ENCODE measurements around the gene MTMR10.

The MTMR10 gene

DNA sequence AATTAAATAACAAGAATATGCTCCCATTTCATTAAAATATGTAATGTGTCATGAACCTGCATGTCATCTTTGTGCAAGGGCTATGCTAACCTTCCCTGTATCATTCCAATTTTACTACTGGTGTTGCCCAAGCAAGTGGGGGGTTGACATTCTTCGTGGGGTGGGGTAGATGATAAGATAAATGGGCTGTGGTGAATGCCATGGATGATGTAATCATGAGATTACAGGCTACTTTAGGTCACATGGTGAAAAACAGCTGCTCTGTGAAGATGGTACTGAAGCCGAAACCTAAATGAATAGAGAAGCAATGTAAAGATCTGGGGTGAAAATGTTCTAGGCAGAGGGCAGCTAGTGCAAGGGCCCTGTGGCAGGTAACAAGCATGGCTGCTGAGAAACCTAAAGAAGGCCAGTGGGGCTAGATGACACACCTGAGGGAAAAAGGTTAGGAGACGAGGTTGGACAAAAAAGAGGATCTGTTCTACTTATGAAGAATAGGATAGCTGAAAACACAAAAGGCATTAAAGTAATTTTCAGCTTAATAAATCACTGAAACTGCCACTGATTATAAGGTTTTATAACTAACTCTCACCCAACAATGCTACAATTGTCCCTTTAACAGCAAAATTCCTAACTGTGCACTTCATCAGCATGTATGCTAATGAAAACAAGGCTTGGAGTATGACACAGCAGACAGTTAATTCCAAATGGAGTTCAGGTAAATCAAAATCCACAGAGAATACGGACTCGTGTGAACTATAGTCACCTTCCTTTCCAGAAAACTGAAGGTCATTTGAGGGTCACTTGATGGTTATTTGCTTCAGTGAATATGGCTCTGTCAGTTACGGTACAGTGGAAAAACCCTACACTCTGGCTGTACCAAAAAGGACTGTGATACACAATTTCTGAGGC, 35.0 kb downstream of the MTMR10 start:
- H3K4me3 ChIP-seq (ENCODE audit: low read depth, low read length): no peak overlapping the region
- peaks cover 73% of the 10 kb centered on the region for H3K36me3 ChIP-seq (ENCODE audit: control insufficient read depth, insufficient read depth, low read length)
- no peak overlapping the region for H3K27ac ChIP-seq (ENCODE audit: low read depth, low read length)
- H3K9ac ChIP-seq (ENCODE audit: low read depth, low read length): no peak overlapping the region
- no peaks in the 10 kb centered on the region for H3K4me1 ChIP-seq (ENCODE audit: control insufficient read depth, insufficient read depth, low read length)
- no peaks in the 10 kb centered on the region for H3K27me3 ChIP-seq (ENCODE audit: control insufficient read depth, insufficient read depth, low read length)
- H3K9me3 ChIP-seq (ENCODE audit: control insufficient read depth, insufficient read depth, low read length): no peaks in the 10 kb centered on the region

DNA sequence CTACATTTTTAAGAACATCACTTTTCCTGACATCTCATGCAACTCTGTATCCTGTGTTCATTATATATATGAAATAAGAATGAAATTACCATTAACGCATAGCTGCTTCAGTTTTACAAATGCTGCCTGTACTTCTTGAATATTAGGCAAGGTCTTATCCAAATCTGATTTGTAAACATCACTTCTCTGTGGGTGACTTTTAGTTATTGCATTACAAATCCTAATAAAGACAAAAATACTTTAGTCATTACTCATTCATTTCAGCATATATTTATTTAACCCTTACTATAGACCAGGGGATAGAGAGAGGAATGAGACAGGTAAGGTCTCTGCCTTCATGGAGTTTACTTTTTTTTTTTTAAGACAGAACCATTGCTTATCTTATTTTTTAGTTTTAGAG, 36.8 kb downstream of the MTMR10 start:
- H3K27ac ChIP-seq (ENCODE audit: low read depth, low read length): no peak overlapping the region
- no peak overlapping the region for H3K4me3 ChIP-seq (ENCODE audit: low read depth, low read length)
- peaks cover 2% of the 10 kb centered on the region; the same call in 1 of the 2 replicates for H3K9me3 ChIP-seq (ENCODE audit: control insufficient read depth, insufficient read depth, low read length)
- no peak overlapping the region for H3K9ac ChIP-seq (ENCODE audit: low read depth, low read length)
- no peaks in the 10 kb centered on the region for H3K4me1 ChIP-seq (ENCODE audit: control insufficient read depth, insufficient read depth, low read length)
- H3K36me3 ChIP-seq (ENCODE audit: control insufficient read depth, insufficient read depth, low read length): peaks cover 77% of the 10 kb centered on the region
- no peaks in the 10 kb centered on the region for H3K27me3 ChIP-seq (ENCODE audit: control insufficient read depth, insufficient read depth, low read length)

DNA sequence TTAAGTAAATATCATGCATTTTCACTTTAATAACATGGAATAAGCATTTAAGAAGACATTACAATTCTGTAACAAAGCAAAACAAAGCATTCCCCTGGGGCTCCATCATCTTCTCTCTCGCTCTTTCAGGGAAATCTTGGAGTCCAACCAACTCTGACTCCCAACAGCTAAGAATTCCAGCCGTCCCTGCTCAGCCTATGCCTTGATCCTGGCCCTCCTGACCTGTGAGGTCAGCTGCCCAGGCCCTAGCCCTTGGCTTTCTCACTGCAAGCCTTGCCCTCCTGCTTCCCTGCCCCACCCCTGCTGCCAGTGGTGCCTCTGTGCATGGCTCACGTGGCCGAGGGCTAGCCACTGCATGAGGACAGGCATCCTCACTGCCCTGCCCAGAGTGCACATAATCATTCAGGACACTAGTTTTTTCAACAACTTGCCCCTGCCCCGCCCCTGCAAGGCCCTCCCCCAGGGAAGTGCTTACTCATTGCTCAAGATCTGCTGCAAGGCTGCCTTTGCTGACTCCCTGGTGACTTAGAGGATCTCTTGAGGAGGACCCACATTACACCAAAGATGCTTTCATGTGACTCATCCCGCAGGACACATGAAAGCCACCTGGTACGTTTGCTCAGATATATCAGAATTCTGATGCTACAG, 37.6 kb downstream of the MTMR10 start:
- H3K27ac ChIP-seq (ENCODE audit: low read depth, low read length): no peak overlapping the region
- no peaks in the 10 kb centered on the region for H3K27me3 ChIP-seq (ENCODE audit: control insufficient read depth, insufficient read depth, low read length)
- no peak overlapping the region for H3K9ac ChIP-seq (ENCODE audit: low read depth, low read length)
- no peaks in the 10 kb centered on the region for H3K4me1 ChIP-seq (ENCODE audit: control insufficient read depth, insufficient read depth, low read length)
- no peak overlapping the region for H3K4me3 ChIP-seq (ENCODE audit: low read depth, low read length)
- peaks cover 4% of the 10 kb centered on the region; the same call in 1 of the 2 replicates for H3K9me3 ChIP-seq (ENCODE audit: control insufficient read depth, insufficient read depth, low read length)
- peaks cover 81% of the 10 kb centered on the region for H3K36me3 ChIP-seq (ENCODE audit: control insufficient read depth, insufficient read depth, low read length)

DNA sequence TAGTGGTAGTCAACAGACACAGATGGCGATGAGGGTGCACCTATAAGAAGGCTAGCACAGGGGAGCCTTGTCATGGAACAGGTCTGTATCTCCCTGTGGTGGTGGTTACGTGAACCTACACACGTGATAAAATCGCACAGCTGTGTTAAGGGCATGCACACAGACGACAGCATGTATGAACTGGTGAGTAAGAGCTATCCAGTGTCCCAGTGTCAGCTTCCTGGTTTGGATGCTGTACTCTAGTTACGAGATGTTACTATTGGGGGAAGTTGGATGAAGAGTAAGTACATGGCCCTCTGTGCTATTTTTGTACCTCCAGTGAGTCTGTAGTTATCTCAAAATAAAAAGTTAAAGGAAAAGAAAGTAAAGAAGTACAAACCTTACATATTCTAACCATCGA, 38.2 kb downstream of the MTMR10 start:
- H3K36me3 ChIP-seq (ENCODE audit: control insufficient read depth, insufficient read depth, low read length): peaks cover 81% of the 10 kb centered on the region
- no peaks in the 10 kb centered on the region for H3K27me3 ChIP-seq (ENCODE audit: control insufficient read depth, insufficient read depth, low read length)
- no peak overlapping the region for H3K9ac ChIP-seq (ENCODE audit: low read depth, low read length)
- no peak overlapping the region for H3K4me3 ChIP-seq (ENCODE audit: low read depth, low read length)
- H3K9me3 ChIP-seq (ENCODE audit: control insufficient read depth, insufficient read depth, low read length): peaks cover 4% of the 10 kb centered on the region; the same call in 1 of the 2 replicates
- no peaks in the 10 kb centered on the region for H3K4me1 ChIP-seq (ENCODE audit: control insufficient read depth, insufficient read depth, low read length)
- no peak overlapping the region for H3K27ac ChIP-seq (ENCODE audit: low read depth, low read length)

DNA sequence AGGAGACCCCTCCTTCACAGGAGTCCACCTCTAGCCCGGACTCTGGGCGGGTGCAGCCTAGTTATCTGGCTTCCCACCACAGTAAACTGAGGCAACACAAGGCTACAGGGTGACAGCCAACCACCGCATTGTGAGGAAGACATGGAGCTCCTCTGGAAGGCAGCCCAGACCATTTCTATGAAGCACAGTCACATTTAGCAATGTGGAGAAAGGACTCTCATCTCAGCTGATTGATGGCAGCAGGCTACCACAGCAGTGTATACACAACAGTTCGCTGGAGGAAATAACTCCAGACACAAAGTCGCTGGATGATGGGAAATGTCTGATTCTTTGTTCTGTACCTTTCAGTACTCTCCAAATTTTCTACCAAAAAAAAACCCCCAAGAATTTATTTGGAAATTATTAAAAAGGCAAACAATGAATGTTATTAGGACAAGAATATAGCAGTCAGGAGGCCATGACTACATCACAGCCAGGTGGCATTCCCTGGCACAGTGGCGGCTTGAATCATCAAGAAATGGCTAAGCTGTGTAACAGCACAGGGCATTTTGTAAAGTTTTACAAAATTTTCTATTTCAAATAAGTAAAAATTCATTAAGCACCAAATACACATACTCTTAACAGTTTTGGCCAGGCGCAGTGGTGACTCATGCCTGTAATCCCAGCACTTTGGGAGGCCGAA, 47.6 kb downstream of the MTMR10 start:
- Histone ChIP-seq H3K27me3 (ENCODE audit: control insufficient read depth, insufficient read depth, low read length) (no peaks in the 10 kb centered on the region), H3K36me3 (ENCODE audit: control insufficient read depth, insufficient read depth, low read length) (peaks cover 95% of the 10 kb centered on the region), H3K9me3 (ENCODE audit: control insufficient read depth, insufficient read depth, low read length) (no peaks in the 10 kb centered on the region)

DNA sequence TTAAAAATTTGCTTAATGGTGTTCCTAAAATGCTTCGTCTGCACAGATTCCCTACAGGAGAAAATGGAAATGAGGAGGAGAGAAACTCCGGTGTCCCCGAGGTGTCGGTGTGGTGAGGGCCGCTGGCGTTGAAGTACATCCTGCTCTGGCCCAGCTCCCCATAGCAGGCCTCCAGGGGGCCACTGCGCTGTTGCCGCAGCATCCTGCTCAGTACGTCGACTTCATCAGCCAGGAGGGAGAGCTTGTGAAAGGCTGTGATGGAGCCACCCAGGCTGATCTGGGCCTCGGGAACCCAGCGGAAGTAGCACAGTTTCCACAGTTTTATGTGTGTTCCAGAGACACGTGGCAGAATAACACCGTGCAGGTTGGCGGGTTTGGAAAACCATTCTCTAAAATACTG, 49.9 kb downstream of the MTMR10 start:
- Histone ChIP-seq H3K36me3 (ENCODE audit: control insufficient read depth, insufficient read depth, low read length) (peaks cover 94% of the 10 kb centered on the region), H3K9me3 (ENCODE audit: control insufficient read depth, insufficient read depth, low read length) (no peaks in the 10 kb centered on the region), H3K4me1 (ENCODE audit: control insufficient read depth, insufficient read depth, low read length) (peaks cover 1% of the 10 kb centered on the region; the same call in 1 of the 2 replicates), H3K9ac (ENCODE audit: low read depth, low read length) (no peak overlapping the region), H3K4me3 (ENCODE audit: low read depth, low read length) (no peak overlapping the region), H3K27ac (ENCODE audit: low read depth, low read length) (no peak overlapping the region), H3K27me3 (ENCODE audit: control insufficient read depth, insufficient read depth, low read length) (no peaks in the 10 kb centered on the region)

More for the DNA sequence above, 47.6 kb downstream of the MTMR10 start:
- Histone ChIP-seq H3K9ac (ENCODE audit: low read depth, low read length) (no peak overlapping the region), H3K4me3 (ENCODE audit: low read depth, low read length) (no peak overlapping the region), H3K27ac (ENCODE audit: low read depth, low read length) (no peak overlapping the region), H3K4me1 (ENCODE audit: control insufficient read depth, insufficient read depth, low read length) (peaks cover 8% of the 10 kb centered on the region; the same call in 1 of the 2 replicates)

DNA sequence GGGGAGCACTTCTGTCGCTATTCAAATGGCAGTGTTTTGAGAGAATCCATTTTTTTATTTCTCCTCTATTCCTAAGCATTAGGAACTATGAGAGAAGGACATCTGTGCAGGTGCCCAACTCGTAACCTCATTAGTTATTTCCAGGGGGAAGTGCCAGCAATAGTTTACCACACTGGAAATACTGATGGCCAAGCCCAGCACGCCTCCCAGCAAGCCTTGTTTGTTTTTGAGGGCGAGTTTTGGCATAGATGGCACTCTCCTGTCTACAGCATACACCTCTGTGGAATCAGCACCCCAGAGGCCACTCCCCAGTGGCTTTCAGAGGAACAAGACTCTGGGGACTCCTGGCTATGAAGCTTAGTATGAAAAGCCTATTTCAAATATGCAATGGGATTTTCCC, 51.1 kb downstream of the MTMR10 start:
- H3K9me3 ChIP-seq (ENCODE audit: control insufficient read depth, insufficient read depth, low read length): no peaks in the 10 kb centered on the region
- no peaks in the 10 kb centered on the region for H3K4me1 ChIP-seq (ENCODE audit: control insufficient read depth, insufficient read depth, low read length)
- no peaks in the 10 kb centered on the region for H3K27me3 ChIP-seq (ENCODE audit: control insufficient read depth, insufficient read depth, low read length)
- no peak overlapping the region for H3K4me3 ChIP-seq (ENCODE audit: low read depth, low read length)
- H3K9ac ChIP-seq (ENCODE audit: low read depth, low read length): no peak overlapping the region
- H3K27ac ChIP-seq (ENCODE audit: low read depth, low read length): no peak overlapping the region
- H3K36me3 ChIP-seq (ENCODE audit: control insufficient read depth, insufficient read depth, low read length): peaks cover 93% of the 10 kb centered on the region

DNA sequence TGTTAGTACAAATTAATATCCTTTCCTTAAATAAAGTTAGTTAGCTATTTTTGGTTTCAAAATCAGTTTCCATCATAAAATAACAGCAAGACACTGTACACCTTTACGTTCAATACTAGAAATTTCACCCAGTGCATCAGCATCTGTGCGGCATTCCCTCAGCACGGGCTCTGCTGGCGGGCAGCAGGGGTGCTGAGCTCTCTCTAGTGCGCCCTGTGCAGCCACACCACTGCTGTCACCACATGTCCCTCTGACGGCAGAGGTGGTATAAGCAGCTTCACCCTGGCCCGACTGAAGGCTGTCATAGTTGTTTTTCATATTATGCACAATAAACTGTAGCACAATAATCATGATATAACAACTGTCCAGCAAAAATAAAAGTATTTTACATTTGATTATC, 52.3 kb downstream of the MTMR10 start:
- no peak overlapping the region for H3K27ac ChIP-seq (ENCODE audit: low read depth, low read length)
- H3K4me1 ChIP-seq (ENCODE audit: control insufficient read depth, insufficient read depth, low read length): no peaks in the 10 kb centered on the region
- no peaks in the 10 kb centered on the region for H3K27me3 ChIP-seq (ENCODE audit: control insufficient read depth, insufficient read depth, low read length)
- H3K4me3 ChIP-seq (ENCODE audit: low read depth, low read length): no peak overlapping the region
- H3K36me3 ChIP-seq (ENCODE audit: control insufficient read depth, insufficient read depth, low read length): peaks cover 93% of the 10 kb centered on the region
- no peak overlapping the region for H3K9ac ChIP-seq (ENCODE audit: low read depth, low read length)
- no peaks in the 10 kb centered on the region for H3K9me3 ChIP-seq (ENCODE audit: control insufficient read depth, insufficient read depth, low read length)

DNA sequence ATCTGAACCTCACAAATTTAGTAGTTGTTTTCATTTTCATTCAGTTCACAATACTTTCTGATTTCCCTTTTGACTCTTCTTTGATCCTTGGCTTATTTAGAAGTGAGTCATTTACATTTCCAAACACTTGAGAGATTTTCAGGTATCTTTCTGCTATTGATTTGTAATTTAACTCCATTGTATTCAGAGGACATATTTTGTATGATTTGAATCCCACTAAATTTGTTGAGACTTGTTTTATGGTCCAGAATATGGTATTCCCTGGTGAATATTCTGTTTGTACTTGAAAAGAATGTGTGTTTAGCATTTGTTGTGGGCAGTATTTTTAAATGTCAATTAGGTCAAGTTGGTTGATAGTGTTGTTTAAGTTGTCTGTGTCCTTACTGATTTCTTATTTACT, 58.1 kb downstream of the MTMR10 start:
- Histone ChIP-seq H3K27ac (ENCODE audit: low read depth, low read length) (no peak overlapping the region), H3K36me3 (ENCODE audit: control insufficient read depth, insufficient read depth, low read length) (peaks cover 68% of the 10 kb centered on the region), H3K9ac (ENCODE audit: low read depth, low read length) (no peak overlapping the region), H3K9me3 (ENCODE audit: control insufficient read depth, insufficient read depth, low read length) (no peaks in the 10 kb centered on the region), H3K4me3 (ENCODE audit: low read depth, low read length) (no peak overlapping the region), H3K27me3 (ENCODE audit: control insufficient read depth, insufficient read depth, low read length) (no peaks in the 10 kb centered on the region), H3K4me1 (ENCODE audit: control insufficient read depth, insufficient read depth, low read length) (peaks cover 7% of the 10 kb centered on the region; the same call in 1 of the 2 replicates)

DNA sequence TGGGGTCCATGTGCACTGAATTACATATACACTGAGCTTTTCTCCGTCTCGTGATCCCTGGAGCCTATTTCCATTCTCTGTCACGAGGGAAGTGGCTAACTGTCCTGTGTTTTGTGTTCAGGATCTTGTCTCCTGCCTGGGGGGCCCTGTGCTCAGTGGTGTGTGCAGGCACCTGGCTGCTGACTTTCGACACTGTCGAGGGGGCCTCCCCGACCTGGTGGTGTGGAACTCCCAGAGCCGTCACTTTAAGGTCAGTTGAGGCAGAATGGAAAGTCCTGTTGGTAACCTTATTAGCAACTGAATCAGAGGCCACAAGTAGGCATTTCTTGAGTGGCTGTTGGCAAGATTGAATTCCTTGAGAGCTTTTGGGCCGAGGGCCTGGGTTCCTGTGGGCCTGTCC, 61.0 kb downstream of the MTMR10 start:
- Histone ChIP-seq H3K27me3 (ENCODE audit: control insufficient read depth, insufficient read depth, low read length) (no peaks in the 10 kb centered on the region), H3K36me3 (ENCODE audit: control insufficient read depth, insufficient read depth, low read length) (peaks cover 71% of the 10 kb centered on the region), H3K9me3 (ENCODE audit: control insufficient read depth, insufficient read depth, low read length) (no peaks in the 10 kb centered on the region), H3K4me1 (ENCODE audit: control insufficient read depth, insufficient read depth, low read length) (peaks cover 7% of the 10 kb centered on the region; the same call in 1 of the 2 replicates), H3K9ac (ENCODE audit: low read depth, low read length) (no peak overlapping the region), H3K27ac (ENCODE audit: low read depth, low read length) (no peak overlapping the region), H3K4me3 (ENCODE audit: low read depth, low read length) (no peak overlapping the region)
